Ovary (tissue), 9 donors: ENCODE data around the gene NAA80. TPM values are rescaled to one million over a fixed set of nuclear protein-coding genes. Genes with fewer than 3 reads are reported as not detected.

ENCODE experiments used
- DNase-seq, 5 donors: peaks; one replicate each; pipeline ENCODE4 v3.0.0-alpha.2; 2019 to 2020
- H3K27ac ChIP-seq, 2 donors: fragments of 200-600 bp; one replicate each; pipeline versions ENCODE4 v1.5.1 to v1.8.0; 2019 to 2022
- H3K27me3 ChIP-seq: fragments of 200-600 bp; one replicate; pipeline ENCODE4 v1.8.0; 2022
- H3K36me3 ChIP-seq: fragments of 200-600 bp; sonication (generic); one replicate; pipeline ENCODE4 v1.5.1; 2019
- H3K4me1 ChIP-seq: one replicate; pipeline ENCODE4 v1.8.1; 2013; ENCODE audit warnings: mild to moderate bottlenecking, moderate library complexity; ENCODE audit not compliant: insufficient read depth
- H3K4me3 ChIP-seq: fragments of 200-600 bp; sonication (generic); one replicate; pipeline ENCODE4 v1.5.1; 2017
- H3K9me3 ChIP-seq, 2 donors: fragments of 200-600 bp in 1 of 2; sonication (generic) in 1 of 2; one replicate each; pipeline versions ENCODE4 v1.5.1 to v1.8.1; 2013 to 2019; ENCODE audit warnings: mild to moderate bottlenecking in 1 of 2, moderate library complexity in 1 of 2
- CTCF ChIP-seq, 3 donors: fragments of 450-650 bp in 2 of 3; fragments of 200-600 bp in 1 of 3; IDR thresholded peaks; one replicate each; pipeline versions ENCODE4 v1.5.1 to v1.8.0; 2016 to 2022; ENCODE audit warnings: antibody characterized with exemption in 3 of 3, mild to moderate bottlenecking in 1 of 3
- EP300 ChIP-seq: sonication (generic); formaldehyde crosslinking; IDR thresholded peaks from one replicate; pipeline ENCODE4 v1.6.1; 2017; ENCODE audit warnings: antibody characterized with exemption
- POLR2A ChIP-seq: fragments of 450-650 bp; IDR thresholded peaks from one replicate; pipeline ENCODE4 v1.6.1; 2017; ENCODE audit warnings: antibody characterized with exemption, mild to moderate bottlenecking, moderate library complexity
- WGBS, 3 donors: extraction: QIAGEN DNeasy Blood & Tissue Kit in 1 of 3; methylation state at CpG; one replicate each; pipeline versions ENCODE4 v1.1.5 to v1.1.7; 2013 to 2017; 5-methylcytosine and 5-hydroxymethylcytosine counted together
- intact Hi-C, 4 donors: fragments of 100-400 bp; cut with DNase I; formaldehyde crosslinking; loops; one replicate each; pipeline versions ENCODE4 v1.11.0 to v1.15.1; 2022 to 2023
- polyA plus RNA-seq, 2 donors: library from polyadenylated mRNA; stranded (reverse); fragments of 200-250 nt in 1 of 2; fragments of 350-450 nt in 1 of 2; fragmentation: Illumina TruSeq in 1 of 2; extraction: RNeasy Lipid Tissue Mini Kit (QIAGEN cat#74804) in 1 of 2; gene quantifications; one replicate each; pipeline ENCODE4 v1.2.3, GENCODE V29; 2013 to 2014
- total RNA-seq, 7 donors: library from RNA; depleted of rRNA in 2 of 7; stranded (reverse); fragments of >200 nt in 2 of 7; fragmentation: NEBNext Ultra II Directional in 3 of 7; extraction: Animal tissue kit (Norgen Biotek cat#: 25700) in 3 of 7; gene quantifications; one replicate each; pipeline versions ENCODE4 v1.1.0 to v1.2.4, GENCODE V29; 2016 to 2023
- donor health status: DM: no; HTN: no; CAD: no; lungs with moderate emphysema.
- donor health status: DM: no; HTN: no; CAD: no.
- donor health status: Bipolar disorder and iron deficiency.
- donor health status: DM: yes; HTN: yes; CAD: no.
- donor health status: DM: no; HTN: no; CAD: no.
- donor health status: DM: yes; HTN: yes; CAD: no.

NAA80 gene
- total and polyA plus RNA-seq, 9 donors = 2.6 to 15.7 (median 11.5) TPM

DNA sequence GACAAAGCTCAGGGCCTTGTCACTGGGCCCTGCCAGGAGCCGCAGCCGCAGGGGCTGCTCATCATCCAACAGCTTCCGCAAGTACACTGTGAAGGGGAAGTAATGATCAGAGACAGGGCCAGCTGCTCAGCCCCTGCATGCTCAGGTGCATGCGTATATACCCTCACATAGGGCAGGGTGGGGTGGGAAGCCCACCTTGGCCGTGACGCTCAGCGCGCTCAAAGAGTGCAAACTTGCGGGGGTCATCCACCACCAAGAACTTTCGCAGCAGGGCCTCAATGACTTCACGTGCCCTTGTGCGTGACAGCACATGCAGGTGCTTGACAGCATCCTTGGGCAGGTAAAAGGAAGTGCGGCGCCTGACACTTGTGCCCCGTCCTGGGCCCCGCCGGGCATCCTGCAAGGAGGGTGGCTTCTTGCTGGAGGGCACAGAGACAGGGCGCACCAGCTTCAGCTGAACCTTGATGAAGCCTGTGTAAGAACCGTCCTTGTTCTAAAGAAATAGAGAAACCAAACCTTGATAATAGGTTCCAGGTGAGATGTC is 32.2 kb upstream of the NAA80 start:
- Histone ChIP-seq H3K4me3 (no peak overlapping the region), H3K27me3 (no peaks in the 10 kb centered on the region), H3K4me1 (peaks cover 10% of the 10 kb centered on the region), H3K27ac (no peak overlapping the region), H3K36me3 (no peaks in the 10 kb centered on the region), H3K9me3 (no peaks in the 10 kb centered on the region)
- intact Hi-C loops = no loop called here
- WGBS, 3 donors = 94 to 95% (median 94%) methylated on average over 19 of the region's 19 CpGs
- no peak for TF ChIP-seq POLR2A
- TF ChIP-seq CTCF (IDR thresholded peaks at IDR 0.05) = no peak
- DNase-seq = no peak

DNA sequence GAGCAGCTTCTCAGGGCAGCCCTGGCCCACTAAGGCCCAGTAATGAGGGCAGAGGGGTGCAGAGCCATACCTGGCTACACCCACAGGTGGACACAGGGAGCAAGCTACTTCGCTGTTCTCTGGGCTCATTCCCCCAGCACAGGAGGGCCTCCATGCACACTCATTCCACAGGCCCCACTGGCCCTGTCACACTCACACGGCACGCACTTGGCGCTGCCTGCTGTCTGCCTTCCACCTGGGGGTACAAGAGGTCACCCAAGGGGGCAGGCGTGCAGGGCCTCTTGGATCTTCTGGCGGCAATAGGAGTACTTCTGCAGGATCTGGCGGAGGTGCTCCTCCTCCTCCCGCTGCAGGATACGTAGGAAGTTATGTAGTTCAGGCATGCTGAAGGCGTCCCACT is 31.1 kb upstream of the NAA80 start:
- peaks cover 8% of the 10 kb centered on the region for H3K4me1 ChIP-seq
- WGBS, 3 donors = 83 to 88% (median 86%) methylated on average over 10 of the region's 10 CpGs
- no peak for TF ChIP-seq CTCF (IDR thresholded peaks at IDR 0.05)
- TF ChIP-seq POLR2A = no peak
- TF ChIP-seq EP300 = no peak
- intact Hi-C loops = no loop called here
- no peak overlapping the region for H3K4me3 ChIP-seq
- H3K36me3 ChIP-seq = no peaks in the 10 kb centered on the region
- no peak overlapping the region for H3K27ac ChIP-seq
- H3K9me3 ChIP-seq = no peaks in the 10 kb centered on the region
- no peaks in the 10 kb centered on the region for H3K27me3 ChIP-seq
- no peak for DNase-seq

DNA sequence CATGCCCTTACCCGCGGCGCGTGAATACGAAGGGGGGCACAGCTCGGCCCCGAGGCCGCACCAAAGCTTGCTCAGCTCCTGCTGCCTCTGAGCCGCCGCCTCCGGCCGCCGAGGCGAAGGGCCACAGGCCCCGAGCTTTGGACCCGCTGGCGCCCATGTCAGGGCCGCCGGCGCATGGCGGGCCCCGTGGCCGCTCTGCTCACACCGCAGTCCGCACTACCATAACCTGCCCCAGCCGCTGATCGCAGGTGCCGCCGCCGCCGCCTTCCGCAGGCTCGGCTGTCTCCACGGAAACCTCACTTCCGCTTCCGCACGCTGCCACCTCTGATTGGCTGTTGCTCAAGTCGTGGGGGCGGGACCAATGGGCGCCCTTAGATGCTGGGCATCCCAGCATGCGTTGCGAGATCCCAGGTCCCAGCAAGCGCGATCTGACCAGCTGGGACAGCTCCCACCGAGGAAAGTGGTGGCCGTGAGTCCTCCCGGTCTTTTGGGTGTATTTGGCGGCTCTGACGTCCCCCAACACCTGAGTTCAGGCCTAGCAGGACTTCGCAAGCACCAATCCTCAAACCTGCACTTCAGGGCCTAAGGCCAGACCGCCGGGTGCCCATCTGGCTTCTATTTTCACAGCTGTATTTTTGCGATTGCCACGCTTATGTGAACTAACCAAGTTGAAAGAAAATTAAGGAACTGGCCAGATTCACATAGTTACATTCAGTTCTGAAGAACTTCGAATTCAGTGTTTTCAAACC is 28.9 kb upstream of the NAA80 start, which contains the start of gene TUSC2:
Gene TUSC2, minus strand, starts transcription at position 281 of the 749 bp plus-strand sequence. Its CDS starts 124 bp downstream, at position 157.
- Histone ChIP-seq H3K36me3 (no peaks in the 10 kb centered on the region), H3K9me3 (no peaks in the 10 kb centered on the region), H3K27me3 (no peaks in the 10 kb centered on the region), H3K4me1 (peaks cover 6% of the 10 kb centered on the region), H3K4me3 (peak within 1 kb of the TSS; percentile 84), H3K27ac (peak within 1 kb of the TSS; percentile 34 to 60)
- DNase-seq = peak; percentile 95 to 98 (median 97)
- TF ChIP-seq POLR2A = peak; percentile 66
- TF ChIP-seq EP300 = no peak
- WGBS, 3 donors = 1 to 2% (median 1%) methylated on average over 43 to 55 of the region's 55 CpGs
- intact Hi-C loops = loop anchor here in 1 of 4 donors (10.0 kb wide), 1 partner anchor 63 kb away; the partner anchor contains the start of gene SEMA3B

- 58 to 65% (median 65%) methylated on average over 4 of the region's 4 CpGs for WGBS, 3 donors
- H3K4me3 ChIP-seq = peak overlapping the region; percentile 84
- intact Hi-C loops = loop anchor here in 1 of 4 donors (10.0 kb wide), 1 partner anchor 62 kb away; the partner anchor contains the start of gene SEMA3B
- H3K4me1 ChIP-seq = peaks cover 9% of the 10 kb centered on the region
- no peaks in the 10 kb centered on the region for H3K36me3 ChIP-seq
- no peak for TF ChIP-seq EP300
- no peak for TF ChIP-seq CTCF (IDR thresholded peaks at IDR 0.05)
- no peak for TF ChIP-seq POLR2A
- no peaks in the 10 kb centered on the region for H3K9me3 ChIP-seq
- no peaks in the 10 kb centered on the region for H3K27me3 ChIP-seq
- peak overlapping the region in 1 of 2 donors; percentile 34 for H3K27ac ChIP-seq
- peak in 1 of 5 donors; percentile 28 for DNase-seq
Observed at GRCh38 chr3:50327129-50327528, 27.9 kb upstream of the NAA80 start.

DNA sequence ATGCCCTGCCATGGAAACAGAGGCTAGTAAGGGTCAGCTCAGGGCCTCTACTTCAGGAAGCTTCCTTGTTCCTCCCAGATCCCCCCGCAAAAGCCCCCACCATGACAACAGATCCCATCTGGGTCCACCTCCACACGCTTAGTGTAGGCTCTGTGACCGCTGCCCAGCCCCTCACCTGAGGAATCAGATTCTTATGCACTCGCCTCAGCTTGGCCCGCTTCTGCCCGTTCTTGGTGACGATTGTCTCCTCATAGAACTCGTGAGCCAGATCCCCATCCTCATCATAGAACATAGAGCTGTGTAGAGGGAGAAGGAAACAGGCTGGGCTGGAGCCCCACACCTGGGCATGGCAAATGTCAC is 27.0 kb upstream of the NAA80 start:
- Histone ChIP-seq H3K27ac (no peak overlapping the region), H3K4me3 (no peak overlapping the region), H3K4me1 (peaks cover 9% of the 10 kb centered on the region), H3K9me3 (no peaks in the 10 kb centered on the region), H3K27me3 (no peaks in the 10 kb centered on the region), H3K36me3 (no peaks in the 10 kb centered on the region)
- no peak for DNase-seq
- intact Hi-C loops = loop anchor here in 1 of 4 donors (10.0 kb wide), 1 partner anchor 61 kb away; the partner anchor contains the start of gene SEMA3B
- 84 to 88% (median 86%) methylated on average over 8 of the region's 8 CpGs for WGBS, 3 donors
- no peak for TF ChIP-seq EP300
- TF ChIP-seq POLR2A = no peak
